Activated naive CD4-positive, alpha-beta T cell (primary cell): ENCODE results near the gene IGFBP4.

Experiments used
- DNase-seq, 4 experiments: peaks; one replicate each; lab custom pipeline; 2025; lab: John Stamatoyannopoulos, UW

Gene IGFBP4

GRCh38 chr17:40471846-40472732, 28.8 kb downstream of the IGFBP4 start:
- no peak for DNase-seq

DNA sequence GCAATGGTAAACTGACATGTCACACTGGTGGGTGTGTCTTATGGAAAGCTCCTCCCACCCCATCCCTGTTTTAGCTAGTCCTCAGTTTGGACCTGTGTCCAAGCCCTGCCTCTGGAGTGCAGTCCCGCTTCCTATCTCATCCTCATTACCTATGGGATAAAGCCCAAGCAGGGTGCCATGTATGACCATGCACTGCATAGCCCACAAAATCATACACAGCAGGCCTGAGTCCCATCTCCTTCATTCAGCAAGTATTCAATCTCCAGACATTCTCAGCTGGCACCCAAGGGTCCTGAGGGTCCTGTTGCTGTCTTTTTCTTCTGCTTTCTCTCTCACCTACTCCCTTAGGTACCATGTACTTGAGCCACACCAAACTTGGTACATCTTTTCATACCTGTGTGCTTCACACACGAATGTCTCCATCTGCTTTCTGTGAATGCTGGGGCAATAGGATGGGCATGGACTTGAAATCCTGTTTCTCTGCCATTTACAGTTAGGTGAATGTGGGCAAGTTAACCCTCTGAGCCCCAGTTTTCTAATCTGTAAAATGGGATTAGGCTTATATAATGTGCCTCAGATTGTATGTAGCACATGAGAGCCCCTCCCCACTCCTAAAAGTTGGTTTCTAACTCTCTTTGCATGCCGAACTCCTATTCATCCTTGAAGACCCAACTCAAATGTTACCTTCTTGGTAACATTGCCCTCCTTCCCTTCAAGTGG, 29.6 kb downstream of the IGFBP4 start:
- DNase-seq, result no peak

- no peak for DNase-seq
These were observed 30.5 kb downstream of the IGFBP4 start for GRCh38 chr17:40473573-40474365.

DNA sequence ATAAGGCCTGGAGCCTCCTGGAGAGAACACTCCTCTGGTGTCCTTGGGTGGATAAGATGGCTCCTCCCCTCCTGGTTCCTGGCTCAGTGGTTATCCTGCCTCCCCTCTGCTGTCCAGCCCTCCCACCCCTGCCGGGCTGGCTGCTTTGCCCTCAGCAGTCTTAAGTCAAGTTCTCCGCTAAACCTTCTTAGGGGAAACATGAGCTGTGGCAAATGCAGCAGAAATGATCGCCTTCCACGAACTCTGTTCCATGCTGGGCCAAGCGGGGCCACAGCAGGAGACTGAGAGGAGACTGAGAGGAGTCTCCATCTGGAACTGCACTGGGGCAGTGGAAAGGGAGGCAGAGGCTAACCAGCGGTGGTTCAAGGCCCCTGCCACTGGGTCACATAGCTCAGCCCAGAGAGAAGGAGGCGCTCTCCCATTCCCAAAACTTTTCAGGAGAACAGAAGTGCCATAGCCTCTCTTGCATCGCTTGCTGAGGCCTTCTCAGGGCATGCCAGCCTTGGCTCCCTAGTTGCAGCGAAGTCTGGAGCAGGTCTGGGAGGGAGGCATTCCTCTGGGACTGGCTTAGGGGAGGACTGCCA, 31.3 kb downstream of the IGFBP4 start:
- DNase-seq, result no peak

DNA sequence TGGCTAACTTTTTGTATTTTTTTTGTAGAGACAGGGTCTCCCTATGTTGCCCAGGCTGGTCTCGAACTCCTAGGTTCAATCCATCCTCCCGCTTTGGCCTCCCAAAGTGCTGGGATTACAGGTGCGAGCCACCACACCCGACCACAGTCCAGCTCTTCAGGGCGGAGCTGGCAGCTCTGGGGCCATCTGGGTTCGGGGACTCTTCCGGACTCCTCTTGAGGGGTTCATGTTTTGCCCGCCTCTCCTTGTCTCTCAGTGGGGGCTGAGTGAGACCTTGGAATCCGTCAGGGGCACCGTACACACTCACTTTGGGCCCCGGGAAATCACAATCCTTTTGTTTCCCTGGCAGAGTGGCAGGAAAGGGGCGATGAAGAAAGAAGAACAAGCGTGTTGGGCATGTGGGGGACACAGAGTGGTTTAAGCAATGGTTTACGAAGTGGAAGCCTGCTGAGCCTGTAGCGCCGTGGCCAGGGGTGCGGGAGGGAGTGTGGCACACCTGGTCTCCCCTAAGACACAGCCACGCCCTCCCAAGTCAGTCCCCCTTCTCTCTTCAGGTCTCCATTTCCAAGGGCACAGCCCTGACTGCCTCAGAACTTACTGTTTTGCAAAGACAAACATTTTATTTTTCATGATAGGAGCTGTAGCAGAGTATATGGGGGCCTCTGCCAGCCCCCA, 32.1 kb downstream of the IGFBP4 start:
- no peak for DNase-seq

GRCh38 chr17:40477796-40478195, 34.5 kb downstream of the IGFBP4 start:
- no peak for DNase-seq

GRCh38 chr17:40478486-40478885, 35.2 kb downstream of the IGFBP4 start:
- no peak for DNase-seq

DNA sequence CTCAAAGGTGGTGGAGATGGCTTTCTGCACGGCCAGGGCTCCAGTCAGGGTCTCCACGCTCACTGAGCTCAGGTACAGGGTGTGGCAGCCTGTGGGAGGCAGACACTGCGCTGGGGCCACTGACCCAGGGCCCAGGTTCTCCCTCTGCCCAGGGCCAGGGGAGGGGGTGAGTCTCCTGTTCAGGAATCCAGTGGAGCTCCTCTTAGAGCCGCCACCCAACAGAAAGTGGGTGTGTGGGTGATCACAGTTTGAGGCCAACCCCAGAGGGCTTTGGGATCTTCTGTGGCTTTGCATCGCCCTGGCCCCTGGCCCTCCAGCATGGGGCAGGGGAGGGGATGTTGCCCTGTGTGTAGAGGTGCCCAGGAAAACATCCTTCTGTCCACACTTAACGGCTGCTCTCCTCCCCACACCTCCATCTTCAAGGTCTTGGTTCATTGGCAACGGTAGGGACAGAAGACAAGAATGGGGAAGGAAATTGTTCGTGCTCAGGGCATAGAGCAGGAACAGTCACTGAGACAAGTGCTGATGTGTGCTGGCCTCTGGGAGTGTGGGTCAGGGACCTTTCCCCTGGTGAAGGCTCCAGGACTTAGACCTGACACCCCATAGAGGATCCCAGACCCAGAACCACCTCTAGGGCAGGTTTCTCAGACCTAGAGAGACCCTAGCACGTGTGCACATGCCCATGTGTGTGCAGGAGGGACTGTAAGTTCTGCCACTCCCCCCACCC, 36.7 kb downstream of the IGFBP4 start:
- DNase-seq, result no peak

DNA sequence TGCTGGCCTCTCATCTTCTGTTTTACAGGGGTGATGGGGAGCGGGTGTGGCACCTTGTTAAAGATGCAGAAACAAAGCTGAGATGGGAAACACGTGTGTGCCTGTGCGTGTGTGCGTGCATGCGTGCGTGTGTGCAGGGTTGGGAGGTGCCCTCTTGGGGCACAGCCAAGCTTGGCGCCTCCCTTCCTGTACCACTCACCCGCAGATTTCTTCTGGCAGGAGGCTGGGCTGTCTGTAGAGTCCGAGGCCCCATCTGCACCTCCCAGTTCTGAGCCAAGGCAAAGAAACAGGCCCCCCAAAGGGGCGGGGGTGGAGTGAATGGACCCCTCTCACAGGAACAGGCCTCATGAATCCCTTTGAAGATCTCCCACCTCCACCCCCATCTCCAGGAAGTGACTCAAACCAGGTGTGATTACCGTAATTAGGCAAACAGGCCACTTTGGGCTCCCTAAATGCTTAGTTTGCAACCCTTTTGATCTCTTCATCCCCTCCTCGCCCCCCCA, 37.3 kb downstream of the IGFBP4 start:
- DNase-seq, result peak; percentile 43 to 73 (median 62)

- no peak for DNase-seq
These were observed 37.9 kb downstream of the IGFBP4 start for GRCh38 chr17:40481106-40481505.

DNA sequence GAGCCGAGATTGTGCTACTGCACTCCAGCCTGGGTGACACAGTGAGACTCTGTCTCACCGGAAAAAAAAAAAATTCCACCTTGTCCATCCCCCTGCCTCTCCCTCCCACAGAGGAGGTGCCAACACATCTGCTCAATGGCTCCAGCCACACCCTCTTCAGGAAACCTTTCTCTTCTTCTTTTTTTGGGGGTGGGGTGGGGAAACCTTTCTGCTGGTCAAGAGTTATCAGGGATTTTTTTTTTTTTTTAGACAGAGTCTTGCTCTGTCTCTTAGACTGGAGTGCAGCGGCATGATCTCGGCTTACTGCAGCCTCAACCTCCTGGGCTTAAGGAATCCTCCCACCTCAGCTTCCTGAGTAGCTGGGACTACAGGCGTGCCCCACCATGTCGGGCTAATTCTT, 39.5 kb downstream of the IGFBP4 start:
- DNase-seq, result no peak

DNA sequence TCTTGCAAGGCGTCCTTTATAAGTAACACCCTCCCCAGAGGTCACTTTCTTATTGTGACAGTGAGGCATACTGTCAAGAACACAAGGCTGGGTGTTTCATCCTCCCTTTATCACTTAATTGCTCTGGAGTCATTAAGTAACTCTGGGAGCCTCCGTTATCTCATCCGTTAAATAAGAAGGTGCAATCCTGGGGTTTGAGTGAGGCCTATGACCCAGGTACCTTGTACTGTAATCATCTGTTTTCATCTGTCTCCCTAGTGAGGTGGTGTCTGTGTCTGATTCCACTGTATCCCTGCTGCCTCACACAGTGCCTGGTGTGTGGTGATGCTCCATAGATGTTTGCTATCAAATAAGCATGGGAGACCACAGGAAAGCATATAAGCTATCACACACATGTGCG, 40.4 kb downstream of the IGFBP4 start:
- DNase-seq, result no peak

- DNase-seq, result no peak
These were observed 41.2 kb downstream of the IGFBP4 start for GRCh38 chr17:40484285-40484972.

DNA sequence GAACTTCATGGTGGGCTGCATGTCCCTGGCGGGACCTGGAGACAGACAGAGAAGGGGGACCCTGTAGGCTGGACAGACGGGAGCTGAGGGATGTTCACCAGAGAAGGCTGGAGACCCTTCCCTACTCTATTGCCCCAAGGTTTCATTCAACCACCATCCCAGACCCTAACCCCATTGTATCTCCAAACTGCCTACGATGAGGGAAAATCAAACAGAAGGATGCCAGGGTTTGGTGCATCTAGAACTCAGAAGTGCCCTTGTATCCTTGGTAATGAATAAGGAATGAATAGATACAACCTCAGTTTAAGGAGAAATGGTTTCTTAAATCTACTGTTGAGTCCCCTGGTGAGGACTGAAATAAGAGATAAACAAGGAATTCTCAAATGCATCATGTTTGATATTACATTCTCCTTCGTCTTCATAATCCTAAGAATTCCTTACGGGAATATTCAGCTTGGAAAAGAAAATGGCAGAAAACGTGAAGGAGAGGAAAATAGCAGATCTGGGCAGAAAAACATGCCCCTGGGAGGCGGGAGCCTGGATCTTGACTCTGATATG, 41.8 kb downstream of the IGFBP4 start:
- DNase-seq, result no peak

GRCh38 chr17:40485851-40486521, 42.7 kb downstream of the IGFBP4 start:
- no peak for DNase-seq

DNA sequence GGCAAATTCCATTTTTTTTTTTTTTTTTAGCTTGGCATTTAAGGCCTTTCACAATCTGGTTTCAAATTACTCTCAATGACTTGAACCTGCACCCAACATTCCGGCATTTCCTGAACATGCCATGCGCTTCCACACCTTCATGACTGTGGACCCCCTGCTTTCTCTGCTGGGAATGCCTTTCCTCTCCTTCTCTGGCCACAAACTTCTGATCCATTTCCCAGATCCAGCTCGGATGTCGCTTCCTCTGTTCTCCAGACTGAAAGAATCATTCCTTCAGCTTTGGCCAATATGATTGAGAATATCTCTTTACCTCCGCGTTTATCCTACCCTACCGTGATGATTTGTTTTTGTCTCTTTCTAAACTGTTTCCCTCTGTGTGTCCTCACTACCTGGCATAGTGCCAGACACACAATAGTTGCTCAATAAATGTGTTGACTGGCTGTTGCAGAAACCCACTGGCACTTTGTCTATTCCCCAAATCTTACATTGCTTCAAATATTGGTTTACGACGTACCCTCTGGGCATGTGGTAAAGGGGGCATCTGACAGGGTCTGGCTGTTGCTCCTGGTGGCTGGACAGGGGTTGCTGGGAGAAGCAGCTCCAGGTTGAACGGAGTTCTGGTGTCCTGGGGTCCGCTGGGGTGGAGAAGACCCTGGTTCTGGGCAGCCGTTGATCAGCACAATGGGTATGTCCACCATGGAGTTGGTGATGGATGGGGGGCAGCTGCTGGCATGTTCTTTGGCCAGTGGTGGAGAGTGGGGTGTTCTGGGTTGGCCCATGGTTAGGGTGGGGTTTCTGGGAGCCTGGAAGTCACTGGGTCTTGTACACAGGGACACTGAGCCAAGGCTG, 43.5 kb downstream of the IGFBP4 start:
- DNase-seq, result no peak

- DNase-seq, result no peak
These were observed 44.2 kb downstream of the IGFBP4 start for GRCh38 chr17:40487371-40488020.
